ENCODE data around the gene RAD51B.

Gene RAD51B

DNA sequence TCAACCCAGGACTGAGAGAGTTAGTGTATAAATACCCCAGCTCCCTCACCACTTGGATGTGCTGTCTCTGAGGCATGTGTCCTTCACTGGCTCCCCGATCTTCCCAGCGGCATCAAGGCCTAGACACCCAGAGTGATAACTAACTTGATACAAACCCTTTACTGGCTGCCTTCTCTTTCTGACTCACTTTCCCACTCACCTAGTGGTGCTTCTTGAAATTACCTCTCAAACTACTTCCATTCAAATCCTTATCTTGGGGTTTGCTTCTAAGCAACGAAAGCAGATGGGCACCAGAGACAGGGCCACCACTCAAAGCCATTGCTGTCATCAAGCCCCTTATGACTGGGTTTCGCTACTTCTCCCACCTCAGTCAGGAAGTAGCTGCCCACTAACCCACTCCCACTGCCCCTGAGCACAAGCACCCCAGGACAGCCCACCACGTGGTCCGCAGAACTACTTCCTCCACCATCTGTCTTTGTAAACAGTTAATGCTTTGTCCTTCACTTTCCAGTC, 956.1 kb downstream of the RAD51B start:
- DNase-seq = no peak

DNA sequence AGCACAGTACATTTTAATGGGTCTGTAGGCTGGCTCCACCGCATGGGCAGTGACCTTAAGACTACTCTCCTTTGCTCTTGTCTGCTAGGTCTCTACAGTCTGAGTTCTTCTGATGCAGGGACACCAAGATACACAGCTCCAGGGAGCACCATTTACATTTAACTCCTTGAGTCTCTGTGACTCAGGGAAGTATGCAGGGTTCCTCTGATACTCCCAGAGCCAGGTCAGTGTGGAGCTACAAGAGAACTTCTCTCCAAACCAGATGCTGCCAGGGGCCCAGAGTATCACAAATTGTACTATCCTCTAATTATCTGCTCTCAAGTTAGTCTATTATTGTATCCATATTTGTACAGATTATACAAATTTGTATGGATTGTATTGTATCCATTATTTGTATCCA, 958.1 kb downstream of the RAD51B start:
- DNase-seq = no peak
